Fibroblast of mammary gland (primary cell): ENCODE measurements around the gene EXOC3L2.
"Not testable (repeated sequence)": the region's sequence is repeated elsewhere in the genome, so short reads cannot be mapped to it uniquely, and the experiment has no call there.

Experiments
- DNase-seq: peaks from one replicate; pipeline ENCODE4 v3.0.0-alpha.2; 2010; ENCODE audit warnings: low read depth
- H3K4me3 ChIP-seq: 2 replicates; pipeline ENCODE4 v1.5.1; 2011; ENCODE audit warnings: low read depth, mild to moderate bottlenecking, low read length, moderate library complexity; ENCODE audit not compliant: control insufficient read depth
- CTCF ChIP-seq: conservative IDR thresholded peaks from 2 replicates; pipeline ENCODE4 v1.5.1; 2011; ENCODE audit warnings: low read depth, low read length, inconsistent platforms; ENCODE audit not compliant: control insufficient read depth, insufficient read depth

The EXOC3L2 gene

GRCh38 chr19:45271735-45272108 lies 26.5 kb upstream of the EXOC3L2 start:
- no peak for TF ChIP-seq CTCF
- DNase-seq: no peak
- H3K4me3 ChIP-seq: no peak overlapping the region

GRCh38 chr19:45271098-45271734 lies 26.0 kb upstream of the EXOC3L2 start:
- DNase-seq: no peak
- TF ChIP-seq CTCF: no peak
- no peak overlapping the region for H3K4me3 ChIP-seq

- H3K4me3 ChIP-seq, DNase-seq: not testable (repeated sequence)
These were observed 24.7 kb upstream of the EXOC3L2 start for GRCh38 chr19:45269939-45270338.

- H3K4me3 ChIP-seq: no peak overlapping the region
- DNase-seq: no peak
- no peak for TF ChIP-seq CTCF
These were observed 22.1 kb upstream of the EXOC3L2 start for GRCh38 chr19:45267296-45267695.

- DNase-seq: no peak
- no peak for TF ChIP-seq CTCF
- no peak overlapping the region for H3K4me3 ChIP-seq
These were observed 20.2 kb upstream of the EXOC3L2 start for GRCh38 chr19:45265375-45265774.

GRCh38 chr19:45264781-45265317 lies 19.6 kb upstream of the EXOC3L2 start:
- no peak for DNase-seq
- no peak overlapping the region for H3K4me3 ChIP-seq
- TF ChIP-seq CTCF: no peak

GRCh38 chr19:45263013-45263412 lies 17.8 kb upstream of the EXOC3L2 start:
- H3K4me3 ChIP-seq: no peak overlapping the region
- no peak for DNase-seq
- no peak for TF ChIP-seq CTCF
